DND-41 (cell line): Measurements from ENCODE around the gene FOXO3.

Experiments
- EZH2 ChIP-seq: IDR thresholded peaks from 3 replicates; pipeline ENCODE4 v1.6.1; 2012; ENCODE audit warnings: borderline replicate concordance, low read depth, mild to moderate bottlenecking, moderate library complexity, low read length, inconsistent platforms; ENCODE audit not compliant: severe bottlenecking
- TF ChIP-seq, protein P1 (sequence below): IDR thresholded peaks from 2 replicates; pipeline ENCODE4 v1.5.1; 2012; ENCODE audit warnings: borderline replicate concordance, low read length, moderate library complexity, mild to moderate bottlenecking; ENCODE audit not compliant: poor library complexity, severe bottlenecking; ENCODE audit errors: extremely low read depth

GRCh38 chr6:108660251-108660650, 99.5 kb downstream of the FOXO3 start:
- TF ChIP-seq, protein P1, sequence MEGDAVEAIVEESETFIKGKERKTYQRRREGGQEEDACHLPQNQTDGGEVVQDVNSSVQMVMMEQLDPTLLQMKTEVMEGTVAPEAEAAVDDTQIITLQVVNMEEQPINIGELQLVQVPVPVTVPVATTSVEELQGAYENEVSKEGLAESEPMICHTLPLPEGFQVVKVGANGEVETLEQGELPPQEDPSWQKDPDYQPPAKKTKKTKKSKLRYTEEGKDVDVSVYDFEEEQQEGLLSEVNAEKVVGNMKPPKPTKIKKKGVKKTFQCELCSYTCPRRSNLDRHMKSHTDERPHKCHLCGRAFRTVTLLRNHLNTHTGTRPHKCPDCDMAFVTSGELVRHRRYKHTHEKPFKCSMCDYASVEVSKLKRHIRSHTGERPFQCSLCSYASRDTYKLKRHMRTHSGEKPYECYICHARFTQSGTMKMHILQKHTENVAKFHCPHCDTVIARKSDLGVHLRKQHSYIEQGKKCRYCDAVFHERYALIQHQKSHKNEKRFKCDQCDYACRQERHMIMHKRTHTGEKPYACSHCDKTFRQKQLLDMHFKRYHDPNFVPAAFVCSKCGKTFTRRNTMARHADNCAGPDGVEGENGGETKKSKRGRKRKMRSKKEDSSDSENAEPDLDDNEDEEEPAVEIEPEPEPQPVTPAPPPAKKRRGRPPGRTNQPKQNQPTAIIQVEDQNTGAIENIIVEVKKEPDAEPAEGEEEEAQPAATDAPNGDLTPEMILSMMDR, result no peak
- TF ChIP-seq EZH2, result no peak
